ENCODE results near the gene ZKSCAN1.

DNA sequence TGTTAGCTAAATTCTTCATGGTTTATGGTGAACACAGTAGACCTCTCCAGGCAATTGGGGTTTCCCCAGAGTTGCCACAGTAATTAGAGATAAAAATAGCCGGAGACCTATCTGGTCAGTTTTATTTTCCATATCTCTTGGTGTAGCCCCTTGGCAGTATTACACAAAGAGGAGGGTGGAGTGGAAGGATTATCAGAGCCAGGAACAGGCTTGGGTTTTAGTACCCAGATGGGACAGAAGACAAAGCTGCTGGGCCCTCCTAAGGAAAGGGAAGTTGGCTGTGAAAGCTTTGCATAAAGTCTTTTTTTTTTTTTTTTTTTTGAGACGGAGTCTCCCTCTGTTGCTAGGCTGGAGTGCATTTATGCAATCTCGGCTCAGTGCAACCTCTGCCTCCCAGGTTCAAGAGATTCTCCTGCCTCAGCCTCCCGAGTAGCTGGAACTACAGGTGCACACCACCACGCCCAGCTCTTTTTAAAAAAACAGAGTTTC is 43.9 kb downstream of the ZKSCAN1 start:
- TF ChIP-seq, protein P1, sequence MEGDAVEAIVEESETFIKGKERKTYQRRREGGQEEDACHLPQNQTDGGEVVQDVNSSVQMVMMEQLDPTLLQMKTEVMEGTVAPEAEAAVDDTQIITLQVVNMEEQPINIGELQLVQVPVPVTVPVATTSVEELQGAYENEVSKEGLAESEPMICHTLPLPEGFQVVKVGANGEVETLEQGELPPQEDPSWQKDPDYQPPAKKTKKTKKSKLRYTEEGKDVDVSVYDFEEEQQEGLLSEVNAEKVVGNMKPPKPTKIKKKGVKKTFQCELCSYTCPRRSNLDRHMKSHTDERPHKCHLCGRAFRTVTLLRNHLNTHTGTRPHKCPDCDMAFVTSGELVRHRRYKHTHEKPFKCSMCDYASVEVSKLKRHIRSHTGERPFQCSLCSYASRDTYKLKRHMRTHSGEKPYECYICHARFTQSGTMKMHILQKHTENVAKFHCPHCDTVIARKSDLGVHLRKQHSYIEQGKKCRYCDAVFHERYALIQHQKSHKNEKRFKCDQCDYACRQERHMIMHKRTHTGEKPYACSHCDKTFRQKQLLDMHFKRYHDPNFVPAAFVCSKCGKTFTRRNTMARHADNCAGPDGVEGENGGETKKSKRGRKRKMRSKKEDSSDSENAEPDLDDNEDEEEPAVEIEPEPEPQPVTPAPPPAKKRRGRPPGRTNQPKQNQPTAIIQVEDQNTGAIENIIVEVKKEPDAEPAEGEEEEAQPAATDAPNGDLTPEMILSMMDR (IDR thresholded peaks at IDR 0.05; ENCODE audit: low read depth, low read length) = no peak
- TF ChIP-seq, protein P2, sequence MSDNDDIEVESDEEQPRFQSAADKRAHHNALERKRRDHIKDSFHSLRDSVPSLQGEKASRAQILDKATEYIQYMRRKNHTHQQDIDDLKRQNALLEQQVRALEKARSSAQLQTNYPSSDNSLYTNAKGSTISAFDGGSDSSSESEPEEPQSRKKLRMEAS (IDR thresholded peaks at IDR 0.05; ENCODE audit: low read depth, low read length) = no peak
- no peak for TF ChIP-seq POLR2A (IDR thresholded peaks at IDR 0.05; ENCODE audit: extremely low read depth, insufficient read length)

Measured in NB4 (cell line).